Upper lobe of left lung (tissue), 6 donors: ENCODE data around the gene TBCD. TPM values are rescaled to one million over a fixed set of nuclear protein-coding genes. Genes with fewer than 3 reads are reported as not detected.

Experiments used
- ATAC-seq, 2 donors: fragments of 200-7000 bp; cut with Tn5 transposase; one replicate each; pipeline ENCODE4 v1.9.1; 2022; ENCODE audit warnings: mild to moderate bottlenecking in 2 of 2, moderate library complexity in 2 of 2; ENCODE audit not compliant: low FRiP score in 2 of 2
- DNase-seq, 2 donors: peaks; one replicate each; pipeline ENCODE4 v3.0.0-alpha.2; 2019 to 2020
- H3K27ac ChIP-seq, 4 donors: fragments of 200-600 bp; sonication (generic); one replicate each; pipeline ENCODE4 v1.5.1; 2016 to 2019
- H3K27me3 ChIP-seq, 4 donors: fragments of 200-600 bp; sonication (generic); one replicate each; pipeline ENCODE4 v1.5.1; 2017 to 2019
- H3K36me3 ChIP-seq, 4 donors: fragments of 200-600 bp; sonication (generic); one replicate each; pipeline ENCODE4 v1.5.1; 2016 to 2019
- H3K4me1 ChIP-seq, 4 donors: fragments of 200-600 bp; sonication (generic); one replicate each; pipeline ENCODE4 v1.5.1; 2018 to 2019
- H3K4me3 ChIP-seq, 4 donors: fragments of 200-600 bp; sonication (generic); one replicate each; pipeline ENCODE4 v1.5.1; 2017 to 2019; ENCODE audit warnings: mild to moderate bottlenecking in 2 of 4, moderate library complexity in 1 of 4
- H3K9me3 ChIP-seq, 4 donors: fragments of 200-600 bp; sonication (generic); one replicate each; pipeline ENCODE4 v1.5.1; 2018 to 2019
- EP300 ChIP-seq, 4 donors: sonication (generic); formaldehyde crosslinking; IDR thresholded peaks; one replicate each; pipeline ENCODE4 v1.5.1; 2017; ENCODE audit warnings: antibody characterized with exemption in 4 of 4, control low read depth in 2 of 4
- POLR2A ChIP-seq, 4 donors: fragments of 450-650 bp; IDR thresholded peaks; one replicate each; pipeline ENCODE4 v1.5.1; 2016 to 2017; ENCODE audit warnings: antibody characterized with exemption in 4 of 4, mild to moderate bottlenecking in 2 of 4
- POLR2AphosphoS5 ChIP-seq, 2 donors: sonication (generic); formaldehyde crosslinking; IDR thresholded peaks; one replicate each; pipeline ENCODE4 v1.5.1; 2017; ENCODE audit warnings: antibody characterized with exemption in 2 of 2
- WGBS, 2 donors: methylation state at CpG; one replicate each; pipeline ENCODE4 v1.1.5; 2017 to 2018; 5-methylcytosine and 5-hydroxymethylcytosine counted together
- total RNA-seq, 6 donors: library from RNA; depleted of rRNA in 4 of 6; stranded (reverse); fragments of >200 nt in 4 of 6; gene quantifications; one replicate each; pipeline versions ENCODE4 v1.1.0 to v1.2.1, GENCODE V29; 2016 to 2021
- TF ChIP-seq, protein P1 (sequence below), 6 experiments: fragments of 450-650 bp in 4 of 6; fragments of 200-600 bp in 2 of 6; sonication (generic) in 2 of 6; IDR thresholded peaks; one replicate each; pipeline ENCODE4 v1.5.1; 2016 to 2019; ENCODE audit warnings: antibody characterized with exemption in 6 of 6
- donor health status: DM: no; HTN: no; CAD: no; lungs with moderate emphysema.
- donor health status: DM: no; HTN: yes; CAD: no; lungs with severe emphysema.

Gene TBCD
- total RNA-seq, 6 donors from 2014 or later = 71.3 to 262 (median 104) TPM

GRCh38 chr17:82813299-82814051 is 61.6 kb downstream of the TBCD start:
- peaks cover 0 to 7% (median 2%) of the 10 kb centered on the region in 4 donors for H3K4me1 ChIP-seq
- no peak overlapping the region for H3K27ac ChIP-seq
- DNase-seq (no peak), ATAC-seq (no peak)
- no peak overlapping the region for H3K4me3 ChIP-seq
- H3K36me3 ChIP-seq = peaks cover 6 to 47% (median 17%) of the 10 kb centered on the region in 4 donors
- no peaks in the 10 kb centered on the region for H3K9me3 ChIP-seq
- 93 to 96% methylated on average over 23 of the region's 23 CpGs for WGBS, 2 donors
- TF ChIP-seq POLR2AphosphoS5 (IDR thresholded peaks at IDR 0.05) = no peak
- no peak for TF ChIP-seq POLR2A (IDR thresholded peaks at IDR 0.05)
- TF ChIP-seq, protein P1, sequence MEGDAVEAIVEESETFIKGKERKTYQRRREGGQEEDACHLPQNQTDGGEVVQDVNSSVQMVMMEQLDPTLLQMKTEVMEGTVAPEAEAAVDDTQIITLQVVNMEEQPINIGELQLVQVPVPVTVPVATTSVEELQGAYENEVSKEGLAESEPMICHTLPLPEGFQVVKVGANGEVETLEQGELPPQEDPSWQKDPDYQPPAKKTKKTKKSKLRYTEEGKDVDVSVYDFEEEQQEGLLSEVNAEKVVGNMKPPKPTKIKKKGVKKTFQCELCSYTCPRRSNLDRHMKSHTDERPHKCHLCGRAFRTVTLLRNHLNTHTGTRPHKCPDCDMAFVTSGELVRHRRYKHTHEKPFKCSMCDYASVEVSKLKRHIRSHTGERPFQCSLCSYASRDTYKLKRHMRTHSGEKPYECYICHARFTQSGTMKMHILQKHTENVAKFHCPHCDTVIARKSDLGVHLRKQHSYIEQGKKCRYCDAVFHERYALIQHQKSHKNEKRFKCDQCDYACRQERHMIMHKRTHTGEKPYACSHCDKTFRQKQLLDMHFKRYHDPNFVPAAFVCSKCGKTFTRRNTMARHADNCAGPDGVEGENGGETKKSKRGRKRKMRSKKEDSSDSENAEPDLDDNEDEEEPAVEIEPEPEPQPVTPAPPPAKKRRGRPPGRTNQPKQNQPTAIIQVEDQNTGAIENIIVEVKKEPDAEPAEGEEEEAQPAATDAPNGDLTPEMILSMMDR (IDR thresholded peaks at IDR 0.05) = no peak
- no peak for TF ChIP-seq EP300 (IDR thresholded peaks at IDR 0.05)
- H3K27me3 ChIP-seq = no peaks in the 10 kb centered on the region

DNA sequence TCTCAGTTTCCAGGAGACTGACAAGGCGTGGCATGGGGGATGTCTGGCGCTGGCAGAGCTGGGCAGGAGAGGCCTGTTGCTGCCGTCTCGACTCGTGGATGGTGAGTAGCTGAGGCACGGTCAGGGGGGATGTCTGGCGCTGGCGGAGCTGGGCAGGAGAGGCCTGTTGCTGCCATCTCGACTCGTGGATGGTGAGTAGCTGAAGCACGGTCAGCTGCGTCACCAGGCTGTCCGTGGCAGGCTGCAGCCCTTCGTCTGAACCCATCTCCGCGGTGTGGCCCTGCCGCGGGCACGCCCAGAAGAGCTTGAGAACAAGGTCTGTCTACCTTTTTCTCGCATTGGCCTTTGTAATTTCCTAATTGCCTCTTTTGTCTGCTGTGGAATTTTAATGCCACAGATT is 63.0 kb downstream of the TBCD start:
- 96 to 98% methylated on average over 17 to 20 of the region's 20 CpGs for WGBS, 2 donors
- H3K27ac ChIP-seq = no peak overlapping the region
- peaks cover 6 to 44% (median 18%) of the 10 kb centered on the region in 4 donors for H3K36me3 ChIP-seq
- TF ChIP-seq, protein P1 (IDR thresholded peaks at IDR 0.05) = no peak
- no peak for TF ChIP-seq POLR2AphosphoS5 (IDR thresholded peaks at IDR 0.05)
- no peak for TF ChIP-seq POLR2A (IDR thresholded peaks at IDR 0.05)
- TF ChIP-seq EP300 (IDR thresholded peaks at IDR 0.05) = no peak
- ATAC-seq (no peak), DNase-seq (peak in 1 of 2 donors; percentile 76)
- H3K4me1 ChIP-seq = peaks cover 0 to 7% (median 2%) of the 10 kb centered on the region in 4 donors
- H3K4me3 ChIP-seq = no peak overlapping the region
- no peaks in the 10 kb centered on the region for H3K27me3 ChIP-seq
- H3K9me3 ChIP-seq = peaks cover 0 to 1% (median 0%) of the 10 kb centered on the region in 4 donors

- peak overlapping the region in 1 of 4 donors; percentile 12 for H3K27ac ChIP-seq
- peaks cover 6 to 41% (median 18%) of the 10 kb centered on the region in 4 donors for H3K36me3 ChIP-seq
- DNase-seq (no peak), ATAC-seq (no peak)
- no peak for TF ChIP-seq EP300 (IDR thresholded peaks at IDR 0.05)
- 76% methylated on average over 5 of the region's 5 CpGs; no CpG with 5 or more reads in 1 of the 2 donors for WGBS, 2 donors
- H3K27me3 ChIP-seq = no peaks in the 10 kb centered on the region
- peaks cover 0 to 5% (median 0%) of the 10 kb centered on the region in 4 donors for H3K9me3 ChIP-seq
- H3K4me3 ChIP-seq = no peak overlapping the region
- peaks cover 0 to 7% (median 2%) of the 10 kb centered on the region in 4 donors for H3K4me1 ChIP-seq
These were observed 63.5 kb downstream of the TBCD start for GRCh38 chr17:82815354-82815753.

DNA sequence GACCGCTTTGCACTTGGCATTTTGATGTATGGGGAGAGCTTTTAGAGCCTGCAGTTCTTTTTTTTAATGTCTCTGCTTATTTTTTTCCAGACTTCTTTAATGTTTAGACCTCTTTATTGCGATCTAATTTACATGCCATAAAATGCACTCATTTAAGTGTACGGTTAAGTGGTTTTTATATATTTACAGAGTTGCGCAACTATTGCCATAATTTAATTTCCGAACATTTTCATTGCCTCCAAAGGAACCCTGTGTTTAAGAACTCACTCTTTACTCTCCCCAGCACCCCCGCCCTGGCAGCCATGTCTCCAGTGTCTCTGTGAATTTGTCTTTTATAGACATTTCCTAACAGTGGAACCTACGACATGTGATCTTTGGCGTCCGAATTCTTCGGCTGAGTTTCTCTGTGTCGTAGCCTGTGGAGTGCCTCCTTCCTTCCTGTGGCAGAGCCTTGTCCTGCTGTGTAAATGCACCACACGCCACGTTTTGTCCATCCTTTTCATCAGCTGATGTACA is 64.0 kb downstream of the TBCD start:
- DNase-seq (no peak), ATAC-seq (no peak)
- Histone ChIP-seq H3K27me3 (no peaks in the 10 kb centered on the region), H3K27ac (peak overlapping the region in 1 of 4 donors; percentile 41), H3K4me3 (no peak overlapping the region), H3K4me1 (peaks cover 0 to 7% (median 2%) of the 10 kb centered on the region in 4 donors), H3K36me3 (peaks cover 6 to 36% (median 15%) of the 10 kb centered on the region in 4 donors), H3K9me3 (peaks cover 0 to 5% (median 0%) of the 10 kb centered on the region in 4 donors)
- WGBS, 2 donors = 68 to 77% methylated on average over 13 of the region's 13 CpGs
- TF ChIP-seq, protein P1 (IDR thresholded peaks at IDR 0.05) = no peak
- TF ChIP-seq EP300 (IDR thresholded peaks at IDR 0.05) = no peak
- no peak for TF ChIP-seq POLR2A (IDR thresholded peaks at IDR 0.05)
- TF ChIP-seq POLR2AphosphoS5 (IDR thresholded peaks at IDR 0.05) = no peak

DNA sequence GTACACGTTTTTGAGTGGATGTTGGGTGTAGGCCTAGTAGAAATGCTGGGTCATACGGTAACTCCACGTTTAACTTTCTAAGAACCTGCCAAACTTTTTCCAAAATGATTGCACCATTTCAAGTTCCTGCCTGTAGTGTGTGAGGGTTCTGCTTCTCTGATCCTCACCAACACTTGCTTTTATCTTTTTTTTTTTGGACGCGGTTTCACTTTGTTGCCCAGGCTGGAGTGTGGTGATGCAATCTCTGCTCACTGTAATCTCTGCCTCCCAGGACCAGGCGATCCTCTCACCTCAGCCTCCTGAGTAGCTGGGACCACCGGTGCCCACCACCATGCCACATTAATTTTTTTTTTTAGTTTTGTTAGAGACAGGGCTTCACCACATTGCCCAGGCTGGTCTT is 64.5 kb downstream of the TBCD start:
- DNase-seq = no peak
- Histone ChIP-seq H3K4me3 (no peak overlapping the region), H3K9me3 (peaks cover 0 to 5% (median 0%) of the 10 kb centered on the region in 4 donors), H3K27me3 (no peaks in the 10 kb centered on the region), H3K4me1 (peaks cover 0 to 7% (median 2%) of the 10 kb centered on the region in 4 donors), H3K27ac (peak overlapping the region in 1 of 4 donors; percentile 41), H3K36me3 (peaks cover 6 to 31% (median 12%) of the 10 kb centered on the region in 4 donors)
- ATAC-seq = no peak
- WGBS, 2 donors = 54 to 65% methylated on average over 7 of the region's 7 CpGs
- TF ChIP-seq POLR2AphosphoS5 (IDR thresholded peaks at IDR 0.05) (no peak), POLR2A (IDR thresholded peaks at IDR 0.05) (no peak), EP300 (IDR thresholded peaks at IDR 0.05) (no peak)
- TF ChIP-seq, protein P1 (IDR thresholded peaks at IDR 0.05) = no peak
